Measurements from ENCODE around the gene OTOP3.

DNA sequence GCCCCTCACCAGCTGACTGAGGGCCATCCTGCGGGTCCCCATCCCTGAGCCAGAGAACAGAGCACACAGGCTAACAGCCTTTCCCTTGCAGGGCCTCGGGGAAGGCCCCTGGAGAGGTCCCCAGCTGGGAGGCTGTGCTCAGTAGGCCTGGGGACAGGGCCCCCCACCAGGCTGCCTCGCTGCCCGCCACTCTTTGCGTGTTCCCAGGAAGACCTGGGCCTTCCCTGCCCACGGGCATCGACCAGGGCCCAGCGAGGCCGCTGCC, 36.1 kb downstream of the OTOP3 start:
- peak; percentile 34 for TF ChIP-seq EZH2 (IDR thresholded peaks at IDR 0.05; ENCODE audit: borderline replicate concordance, low read length)
- TF ChIP-seq, protein P1, sequence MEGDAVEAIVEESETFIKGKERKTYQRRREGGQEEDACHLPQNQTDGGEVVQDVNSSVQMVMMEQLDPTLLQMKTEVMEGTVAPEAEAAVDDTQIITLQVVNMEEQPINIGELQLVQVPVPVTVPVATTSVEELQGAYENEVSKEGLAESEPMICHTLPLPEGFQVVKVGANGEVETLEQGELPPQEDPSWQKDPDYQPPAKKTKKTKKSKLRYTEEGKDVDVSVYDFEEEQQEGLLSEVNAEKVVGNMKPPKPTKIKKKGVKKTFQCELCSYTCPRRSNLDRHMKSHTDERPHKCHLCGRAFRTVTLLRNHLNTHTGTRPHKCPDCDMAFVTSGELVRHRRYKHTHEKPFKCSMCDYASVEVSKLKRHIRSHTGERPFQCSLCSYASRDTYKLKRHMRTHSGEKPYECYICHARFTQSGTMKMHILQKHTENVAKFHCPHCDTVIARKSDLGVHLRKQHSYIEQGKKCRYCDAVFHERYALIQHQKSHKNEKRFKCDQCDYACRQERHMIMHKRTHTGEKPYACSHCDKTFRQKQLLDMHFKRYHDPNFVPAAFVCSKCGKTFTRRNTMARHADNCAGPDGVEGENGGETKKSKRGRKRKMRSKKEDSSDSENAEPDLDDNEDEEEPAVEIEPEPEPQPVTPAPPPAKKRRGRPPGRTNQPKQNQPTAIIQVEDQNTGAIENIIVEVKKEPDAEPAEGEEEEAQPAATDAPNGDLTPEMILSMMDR (conservative IDR thresholded peaks at IDR 0.05 in 1 of 2, IDR thresholded peaks at IDR 0.05 in 1 of 2; ENCODE audit: extremely low read depth in 1 of 2, insufficient read depth in 1 of 2, low read depth in 1 of 2, low read length in 2 of 2), result no peak
